Cardiac fibroblast (primary cell): Measurements from ENCODE around the gene AGRN.

Experiments used
- DNase-seq, 2 donors: peaks; one replicate each; pipeline versions ENCODE4 v3.0.0 to v3.0.0-alpha.2; 2010; ENCODE audit warnings: low read depth in 2 of 2
- H3K4me3 ChIP-seq, 2 donors: replicated peaks in 1 of 2; 1 replicate in 1 of 2; 2 replicates in 1 of 2; pipeline ENCODE4 v1.5.1; 2011; ENCODE audit warnings: low read depth in 2 of 2, low read length in 2 of 2, mild to moderate bottlenecking in 2 of 2, moderate library complexity in 1 of 2
- CTCF ChIP-seq: IDR thresholded peaks from one replicate; pipeline ENCODE4 v1.5.1; 2011; ENCODE audit warnings: low read depth, mild to moderate bottlenecking, low read length, inconsistent platforms

AGRN gene

GRCh38 chr1:1058088-1058905 lies 38.4 kb downstream of the AGRN start:
- DNase-seq: no peak
- peak overlapping the region in 1 of 2 donors; percentile 53 for H3K4me3 ChIP-seq
- no peak for TF ChIP-seq CTCF

GRCh38 chr1:1058921-1059493 lies 39.1 kb downstream of the AGRN start:
- TF ChIP-seq CTCF: no peak
- H3K4me3 ChIP-seq: peak overlapping the region; percentile 46 to 53
- DNase-seq: peak in 1 of 2 donors; percentile 20

- H3K4me3 ChIP-seq: peak overlapping the region; percentile 31 to 53
- no peak for TF ChIP-seq CTCF
- DNase-seq: peak; percentile 69 to 76
Measured at GRCh38 chr1:1059494-1060280, 39.8 kb downstream of the AGRN start.

- no peak for TF ChIP-seq CTCF
- H3K4me3 ChIP-seq: no peak overlapping the region
- no peak for DNase-seq
Measured at GRCh38 chr1:1060281-1061000, 40.5 kb downstream of the AGRN start.

GRCh38 chr1:1061682-1062345 lies 41.9 kb downstream of the AGRN start:
- TF ChIP-seq CTCF: no peak
- no peak for DNase-seq
- H3K4me3 ChIP-seq: no peak overlapping the region
